Gastroesophageal sphincter (tissue), 3 donors: ENCODE results near the gene SNCB.

Experiments used
- EP300 ChIP-seq: sonication (generic); formaldehyde crosslinking; IDR thresholded peaks from one replicate; pipeline ENCODE4 v1.6.1; 2017; ENCODE audit warnings: antibody characterized with exemption, mild to moderate bottlenecking
- POLR2A ChIP-seq, 2 donors: fragments of 450-650 bp; IDR thresholded peaks; one replicate each; pipeline ENCODE4 v1.6.1; 2017; ENCODE audit warnings: antibody characterized with exemption in 2 of 2, mild to moderate bottlenecking in 2 of 2, moderate library complexity in 1 of 2
- POLR2AphosphoS5 ChIP-seq: sonication (generic); formaldehyde crosslinking; IDR thresholded peaks from one replicate; pipeline ENCODE4 v1.6.1; 2017; ENCODE audit warnings: antibody characterized with exemption
- TF ChIP-seq, protein P1 (sequence below), 4 experiments: fragments of 200-600 bp in 2 of 4; fragments of 450-650 bp in 2 of 4; sonication (generic) in 1 of 4; IDR thresholded peaks; one replicate each; pipeline ENCODE4 v1.5.1; 2017 to 2019; ENCODE audit warnings: antibody characterized with exemption in 4 of 4, mild to moderate bottlenecking in 2 of 4, moderate library complexity in 2 of 4

DNA sequence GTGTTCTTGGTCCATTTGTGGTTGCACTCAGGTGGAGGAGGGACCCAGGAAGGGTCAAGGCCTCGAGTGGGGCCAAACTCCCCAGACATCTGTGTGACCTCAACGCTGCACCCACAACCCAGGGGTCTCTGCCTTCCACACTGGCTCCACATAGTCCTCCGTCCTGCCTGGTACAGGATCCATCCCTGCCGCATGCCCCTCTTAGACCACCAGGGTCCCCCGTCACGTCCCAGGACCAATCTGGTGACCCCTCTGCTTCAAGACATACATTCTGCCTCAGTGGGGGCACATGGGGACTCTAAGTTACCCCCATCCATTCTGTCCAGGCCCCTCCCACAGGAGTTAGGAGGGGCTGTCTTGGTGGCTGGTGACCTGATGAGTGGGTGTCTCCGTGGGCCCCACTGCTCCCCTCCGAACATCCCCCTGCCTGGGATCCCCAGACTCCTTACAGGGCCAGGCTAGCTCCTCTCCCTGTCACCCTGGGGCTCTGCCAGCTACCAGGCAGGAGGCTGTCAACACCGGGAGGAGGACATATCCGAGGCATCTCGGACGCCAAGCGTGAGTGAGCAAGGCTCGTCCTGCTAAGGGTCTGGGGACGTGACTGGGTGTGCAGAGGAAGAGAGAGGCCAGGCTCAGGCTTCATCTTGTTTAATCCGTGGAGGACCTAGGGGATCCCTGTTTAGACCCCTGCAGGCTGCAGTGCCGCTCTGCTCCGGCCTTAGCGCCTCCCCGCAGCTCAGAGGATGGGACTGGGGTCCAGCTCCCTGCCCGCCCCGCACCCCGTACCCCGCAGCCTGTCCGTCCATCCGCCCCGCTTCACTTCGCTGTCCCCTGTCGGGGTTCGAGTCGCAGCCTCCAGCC, 49.3 kb upstream of the SNCB start:
- TF ChIP-seq, protein P1, sequence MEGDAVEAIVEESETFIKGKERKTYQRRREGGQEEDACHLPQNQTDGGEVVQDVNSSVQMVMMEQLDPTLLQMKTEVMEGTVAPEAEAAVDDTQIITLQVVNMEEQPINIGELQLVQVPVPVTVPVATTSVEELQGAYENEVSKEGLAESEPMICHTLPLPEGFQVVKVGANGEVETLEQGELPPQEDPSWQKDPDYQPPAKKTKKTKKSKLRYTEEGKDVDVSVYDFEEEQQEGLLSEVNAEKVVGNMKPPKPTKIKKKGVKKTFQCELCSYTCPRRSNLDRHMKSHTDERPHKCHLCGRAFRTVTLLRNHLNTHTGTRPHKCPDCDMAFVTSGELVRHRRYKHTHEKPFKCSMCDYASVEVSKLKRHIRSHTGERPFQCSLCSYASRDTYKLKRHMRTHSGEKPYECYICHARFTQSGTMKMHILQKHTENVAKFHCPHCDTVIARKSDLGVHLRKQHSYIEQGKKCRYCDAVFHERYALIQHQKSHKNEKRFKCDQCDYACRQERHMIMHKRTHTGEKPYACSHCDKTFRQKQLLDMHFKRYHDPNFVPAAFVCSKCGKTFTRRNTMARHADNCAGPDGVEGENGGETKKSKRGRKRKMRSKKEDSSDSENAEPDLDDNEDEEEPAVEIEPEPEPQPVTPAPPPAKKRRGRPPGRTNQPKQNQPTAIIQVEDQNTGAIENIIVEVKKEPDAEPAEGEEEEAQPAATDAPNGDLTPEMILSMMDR (IDR thresholded peaks at IDR 0.05) = no peak
- TF ChIP-seq EP300 (no peak), POLR2A (IDR thresholded peaks at IDR 0.05) (no peak), POLR2AphosphoS5 (no peak)
